Heart left ventricle (tissue), 13 donors: ENCODE measurements around the gene PTPRD.

Experiments used
- CTCF ChIP-seq, 12 donors: fragments of 200-600 bp; sonication (generic) in 4 of 12; IDR thresholded peaks; one replicate each; pipeline versions ENCODE4 v1.5.0 to v1.8.0; 2018 to 2022; ENCODE audit warnings: antibody characterized with exemption in 12 of 12, mild to moderate bottlenecking in 5 of 12
- POLR2A ChIP-seq, 2 donors: fragments of 450-650 bp; IDR thresholded peaks; one replicate each; pipeline ENCODE4 v1.6.1; 2017; ENCODE audit warnings: antibody characterized with exemption in 2 of 2, mild to moderate bottlenecking in 2 of 2, moderate library complexity in 2 of 2
- donor health status: ischemic (EF 13 %, LVEDD 7.1; RV severe dilation, severe dysfunction).
- donor health status: DM: no; HTN: yes; CAD: no.
- donor health status: DM: no; HTN: no; CAD: no.
- donor health status: ischemic (EF 25% LVEDD 6.9; RV normal size, moderate dysfunction).
- donor health status: ischemic (EF 25% LVEDD 5.7; RV mildly dilated, moderate dysfunction).
- donor health status: ischemic (EF 35%, LVEDD 5.7; RV mildly dilated, moderate dysfunction).
- donor health status: nonischemic (EF 11% LVEDD 7.7; RV severe dilation, severe dysfunction).
- donor health status: DM: yes; HTN: yes; CAD: no.
- donor health status: PGD.
- donor health status: ischemic (EF 29% LVEDD 5.4; RV normal size, mild dysfunction).
- donor health status: nonischemic (EF 23%, LVEDD 6.1; RV moderate dilation, normal function).

- TF ChIP-seq CTCF (IDR thresholded peaks at IDR 0.05) (no peak), POLR2A (IDR thresholded peaks at IDR 0.05) (no peak)
These were observed 1843.6 kb downstream of the PTPRD start for GRCh38 chr9:8769153-8769552.
